Natural killer cell (primary cell): ENCODE measurements around the gene SEC24D. TPM values are rescaled to one million over a fixed set of nuclear protein-coding genes. Genes with fewer than 3 reads are reported as not detected.

Source experiments
- ATAC-seq, 3 donors: fragments of 150-1000 bp in 2 of 3; fragments of 200-7000 bp in 1 of 3; cut with Tn5 transposase; 1 replicate in 1 of 3; 2 replicates in 2 of 3; pipeline ENCODE4 v1.10.0; 2021; ENCODE audit warnings: mild to moderate bottlenecking in 2 of 3, moderate library complexity in 2 of 3
- DNase-seq, 2 donors: peaks; one replicate each; pipeline versions ENCODE4 v3.0.0 to v3.0.0-alpha.2; 2013 to 2021; ENCODE audit warnings: mixed read lengths in 1 of 2
- H3K27ac ChIP-seq: one replicate; pipeline ENCODE4 v1.5.1; 2013; ENCODE audit warnings: mild to moderate bottlenecking, low read length
- H3K27me3 ChIP-seq: one replicate; pipeline ENCODE4 v1.6.1; 2013; ENCODE audit warnings: low read length; ENCODE audit not compliant: control insufficient read depth, insufficient read depth
- H3K36me3 ChIP-seq: one replicate; pipeline ENCODE4 v1.6.1; 2013; ENCODE audit warnings: low read length; ENCODE audit not compliant: control insufficient read depth, insufficient read depth
- H3K4me1 ChIP-seq: one replicate; pipeline ENCODE4 v1.6.1; 2013; ENCODE audit warnings: low read length; ENCODE audit not compliant: control insufficient read depth, insufficient read depth
- H3K4me3 ChIP-seq: one replicate; pipeline ENCODE4 v1.5.1; 2013; ENCODE audit warnings: low read length
- H3K9me3 ChIP-seq: one replicate; pipeline ENCODE4 v1.6.1; 2013; ENCODE audit warnings: low read length; ENCODE audit not compliant: control insufficient read depth, insufficient read depth
- H3K27ac Mint-ChIP-seq, 2 donors: one replicate each; pipeline ENCODE4 v1.8.0; 2022; ENCODE audit warnings: mild to moderate bottlenecking in 2 of 2, mixed read lengths in 2 of 2, moderate library complexity in 1 of 2
- H3K27me3 Mint-ChIP-seq, 2 donors: one replicate each; pipeline ENCODE4 v1.8.0; 2022; ENCODE audit warnings: low read depth in 2 of 2, mixed read lengths in 2 of 2
- H3K36me3 Mint-ChIP-seq: one replicate; pipeline ENCODE4 v1.8.0; 2022; ENCODE audit warnings: mixed read lengths
- H3K4me1 Mint-ChIP-seq, 2 donors: one replicate each; pipeline ENCODE4 v1.8.0; 2022; ENCODE audit warnings: mixed read lengths in 2 of 2
- H3K4me3 Mint-ChIP-seq: one replicate; pipeline ENCODE4 v1.8.0; 2022; ENCODE audit warnings: mild to moderate bottlenecking, moderate library complexity, mixed read lengths
- H3K9me3 Mint-ChIP-seq, 2 donors: one replicate each; pipeline ENCODE4 v1.8.0; 2022; ENCODE audit warnings: mixed read lengths in 2 of 2
- WGBS: methylation state at CpG from one replicate; pipeline ENCODE4 v1.1.7; 2013; ENCODE audit warnings: missing lambda C conversion rate; ENCODE audit not compliant: insufficient coverage; 5-methylcytosine and 5-hydroxymethylcytosine counted together
- intact Hi-C: fragments of 100-400 bp; cut with micrococcal nuclease; formaldehyde crosslinking; loops from one replicate; pipeline ENCODE4 v1.14.2; 2022
- total RNA-seq, 4 donors: library from RNA; stranded (reverse); fragments of 120-200 nt in 1 of 4; gene quantifications; one replicate each; pipeline versions ENCODE4 v1.2.3 to v1.2.4, GENCODE V29; 2013 to 2022
- TF ChIP-seq, protein P1 (sequence below): fragments of 200-600 bp; IDR thresholded peaks from one replicate; pipeline ENCODE4 v1.8.0; 2022; ENCODE audit warnings: antibody characterized with exemption

The SEC24D gene
- total RNA-seq, 3 donors from 2014 or later (not counting 1 experiment from before 2014, with no cell fraction given): 32.7 to 50.2 (median 35.2) TPM

DNA sequence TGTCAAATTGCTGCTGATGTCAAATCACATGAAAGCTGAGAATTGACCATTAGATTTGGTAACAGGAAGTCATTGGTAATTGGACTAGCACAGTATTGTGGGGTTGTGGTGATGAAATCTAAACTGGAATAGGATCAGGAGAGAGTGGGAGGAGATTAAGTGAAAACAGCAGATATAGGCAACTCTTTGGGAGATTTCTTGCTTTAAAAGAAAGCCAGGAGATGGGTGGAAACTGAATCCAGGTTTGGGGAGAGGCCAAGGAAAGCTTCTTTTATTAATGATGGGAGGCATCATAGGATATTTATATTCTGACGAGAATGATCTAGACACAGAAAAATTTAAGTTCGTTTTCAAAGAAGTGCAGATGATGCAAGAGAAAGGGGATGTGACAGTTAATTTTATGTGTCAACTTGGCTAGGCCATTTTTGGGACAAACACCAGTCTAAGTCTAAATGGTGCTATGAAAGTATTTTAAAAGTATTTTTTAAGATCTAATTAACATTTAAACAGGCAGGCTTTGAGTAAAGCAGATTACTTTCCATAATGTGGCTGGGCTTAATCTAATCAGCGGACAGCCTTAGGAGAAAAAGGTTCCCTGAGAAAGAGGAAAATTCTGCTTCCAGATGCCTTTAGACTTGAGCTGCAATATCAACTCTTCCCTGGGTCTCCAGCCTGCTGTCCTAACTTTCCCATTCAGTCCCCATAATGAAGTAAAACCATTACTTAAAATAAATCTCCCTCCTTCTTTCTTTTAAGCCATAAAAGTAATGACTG lies 24.7 kb downstream of the SEC24D start:
- H3K4me1 Mint-ChIP-seq: peaks cover 0 to 5% of the 10 kb centered on the region in 2 donors
- DNase-seq: no peak
- no peaks in the 10 kb centered on the region for H3K9me3 Mint-ChIP-seq
- peaks cover 46% of the 10 kb centered on the region for H3K36me3 Mint-ChIP-seq
- intact Hi-C loops: no loop called here
- no peak overlapping the region for H3K4me3 Mint-ChIP-seq
- Histone ChIP-seq H3K4me1 (no peaks in the 10 kb centered on the region), H3K9me3 (no peaks in the 10 kb centered on the region), H3K27ac (no peak overlapping the region), H3K27me3 (no peaks in the 10 kb centered on the region), H3K36me3 (peaks cover 57% of the 10 kb centered on the region), H3K4me3 (no peak overlapping the region)
- no peak overlapping the region for H3K27ac Mint-ChIP-seq
- TF ChIP-seq, protein P1, sequence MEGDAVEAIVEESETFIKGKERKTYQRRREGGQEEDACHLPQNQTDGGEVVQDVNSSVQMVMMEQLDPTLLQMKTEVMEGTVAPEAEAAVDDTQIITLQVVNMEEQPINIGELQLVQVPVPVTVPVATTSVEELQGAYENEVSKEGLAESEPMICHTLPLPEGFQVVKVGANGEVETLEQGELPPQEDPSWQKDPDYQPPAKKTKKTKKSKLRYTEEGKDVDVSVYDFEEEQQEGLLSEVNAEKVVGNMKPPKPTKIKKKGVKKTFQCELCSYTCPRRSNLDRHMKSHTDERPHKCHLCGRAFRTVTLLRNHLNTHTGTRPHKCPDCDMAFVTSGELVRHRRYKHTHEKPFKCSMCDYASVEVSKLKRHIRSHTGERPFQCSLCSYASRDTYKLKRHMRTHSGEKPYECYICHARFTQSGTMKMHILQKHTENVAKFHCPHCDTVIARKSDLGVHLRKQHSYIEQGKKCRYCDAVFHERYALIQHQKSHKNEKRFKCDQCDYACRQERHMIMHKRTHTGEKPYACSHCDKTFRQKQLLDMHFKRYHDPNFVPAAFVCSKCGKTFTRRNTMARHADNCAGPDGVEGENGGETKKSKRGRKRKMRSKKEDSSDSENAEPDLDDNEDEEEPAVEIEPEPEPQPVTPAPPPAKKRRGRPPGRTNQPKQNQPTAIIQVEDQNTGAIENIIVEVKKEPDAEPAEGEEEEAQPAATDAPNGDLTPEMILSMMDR: no peak
- 95% methylated on average over 3 of the region's 3 CpGs for whole genome bisulfite sequencing
- ATAC-seq: no peak
- no peaks in the 10 kb centered on the region for H3K27me3 Mint-ChIP-seq

DNA sequence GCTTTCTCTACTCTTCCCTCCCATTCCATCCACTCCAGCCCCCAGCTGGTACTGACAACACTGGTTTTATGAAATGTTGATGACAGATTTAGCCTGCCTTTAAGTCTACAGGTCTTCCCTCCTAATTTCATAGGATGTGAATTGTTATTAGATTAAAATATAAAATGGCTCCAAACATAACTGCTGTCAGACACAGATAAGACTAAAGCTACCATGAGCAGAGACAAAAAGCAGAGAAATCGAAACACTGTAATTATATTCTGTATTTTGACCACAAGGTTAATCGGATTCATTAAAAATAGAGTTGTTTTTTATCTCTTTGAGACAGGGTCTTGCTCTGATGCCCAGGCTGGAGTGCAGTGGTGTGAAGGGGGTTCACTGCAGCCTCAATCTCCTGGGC lies 28.3 kb downstream of the SEC24D start:
- no peak for ATAC-seq
- peaks cover 50% of the 10 kb centered on the region for H3K36me3 ChIP-seq
- TF ChIP-seq, protein P1: no peak
- intact Hi-C loops: no loop called here
- no peak overlapping the region for H3K27ac ChIP-seq
- no peak overlapping the region for H3K4me3 Mint-ChIP-seq
- no peaks in the 10 kb centered on the region for H3K27me3 ChIP-seq
- peaks cover 0 to 5% of the 10 kb centered on the region in 2 donors for H3K4me1 Mint-ChIP-seq
- no peak for DNase-seq
- H3K9me3 Mint-ChIP-seq: no peaks in the 10 kb centered on the region
- no peak overlapping the region for H3K27ac Mint-ChIP-seq
- H3K27me3 Mint-ChIP-seq: no peaks in the 10 kb centered on the region
- no peak overlapping the region for H3K4me3 ChIP-seq
- H3K9me3 ChIP-seq: no peaks in the 10 kb centered on the region
- H3K4me1 ChIP-seq: no peaks in the 10 kb centered on the region
- 100% methylated on average over 2 of the region's 2 CpGs for WGBS
- peaks cover 25% of the 10 kb centered on the region for H3K36me3 Mint-ChIP-seq

DNA sequence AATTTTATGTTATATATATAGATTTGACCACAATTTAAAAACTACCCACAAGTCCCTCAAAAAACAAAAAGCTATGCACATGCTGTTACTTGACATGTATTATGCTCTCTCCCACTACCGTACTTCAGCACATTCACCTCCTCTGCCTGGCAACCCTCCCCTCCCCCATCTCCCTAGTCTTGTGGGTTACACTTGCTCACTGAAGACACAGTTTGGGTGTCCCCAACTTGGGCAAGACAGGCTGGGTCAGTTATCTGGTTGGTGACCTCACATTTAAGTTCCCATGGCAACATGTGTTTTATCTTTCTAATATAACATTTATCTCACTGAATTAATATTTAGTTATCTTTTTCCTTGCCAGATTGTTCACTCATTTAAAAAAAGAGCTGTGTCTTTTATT lies 32.7 kb downstream of the SEC24D start:
- H3K9me3 Mint-ChIP-seq: no peaks in the 10 kb centered on the region
- H3K27ac ChIP-seq: no peak overlapping the region
- H3K4me1 ChIP-seq: no peaks in the 10 kb centered on the region
- H3K4me3 Mint-ChIP-seq: no peak overlapping the region
- no peak for DNase-seq
- no peak overlapping the region for H3K4me3 ChIP-seq
- no peak overlapping the region for H3K27ac Mint-ChIP-seq
- 97% methylated on average over 1 of the region's 1 CpG for WGBS
- TF ChIP-seq, protein P1: no peak
- H3K9me3 ChIP-seq: no peaks in the 10 kb centered on the region
- ATAC-seq: no peak
- peaks cover 18% of the 10 kb centered on the region for H3K36me3 Mint-ChIP-seq
- peaks cover 41% of the 10 kb centered on the region for H3K36me3 ChIP-seq
- no peaks in the 10 kb centered on the region for H3K27me3 Mint-ChIP-seq
- no peaks in the 10 kb centered on the region for H3K27me3 ChIP-seq
- H3K4me1 Mint-ChIP-seq: no peaks in the 10 kb centered on the region
- intact Hi-C loops: no loop called here
